ENCODE measurements around the gene SLC37A4.

DNA sequence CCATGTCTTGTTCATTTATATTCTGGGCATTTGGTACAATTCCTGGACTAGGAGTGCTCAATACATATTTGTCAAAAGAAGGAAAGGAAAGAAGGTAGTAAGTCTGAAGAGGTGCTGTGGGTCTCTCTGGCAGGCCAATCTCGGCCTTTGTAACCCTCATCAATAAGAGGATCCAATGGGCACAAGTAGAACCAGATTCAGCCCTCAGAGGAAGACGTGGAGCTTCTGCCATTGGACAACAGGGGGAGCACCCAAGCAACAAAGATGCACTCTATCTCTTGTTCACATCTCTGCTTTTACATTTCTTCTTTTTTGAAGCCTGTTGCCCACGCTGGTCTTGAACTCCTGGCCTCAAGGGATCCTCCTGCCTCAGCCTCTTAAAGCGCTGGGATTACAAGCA lies 34.7 kb upstream of the SLC37A4 start:
- TF ChIP-seq POLR2A (IDR thresholded peaks at IDR 0.05) (no peak), POLR2AphosphoS5 (IDR thresholded peaks at IDR 0.05) (no peak)
- TF ChIP-seq, protein P1, sequence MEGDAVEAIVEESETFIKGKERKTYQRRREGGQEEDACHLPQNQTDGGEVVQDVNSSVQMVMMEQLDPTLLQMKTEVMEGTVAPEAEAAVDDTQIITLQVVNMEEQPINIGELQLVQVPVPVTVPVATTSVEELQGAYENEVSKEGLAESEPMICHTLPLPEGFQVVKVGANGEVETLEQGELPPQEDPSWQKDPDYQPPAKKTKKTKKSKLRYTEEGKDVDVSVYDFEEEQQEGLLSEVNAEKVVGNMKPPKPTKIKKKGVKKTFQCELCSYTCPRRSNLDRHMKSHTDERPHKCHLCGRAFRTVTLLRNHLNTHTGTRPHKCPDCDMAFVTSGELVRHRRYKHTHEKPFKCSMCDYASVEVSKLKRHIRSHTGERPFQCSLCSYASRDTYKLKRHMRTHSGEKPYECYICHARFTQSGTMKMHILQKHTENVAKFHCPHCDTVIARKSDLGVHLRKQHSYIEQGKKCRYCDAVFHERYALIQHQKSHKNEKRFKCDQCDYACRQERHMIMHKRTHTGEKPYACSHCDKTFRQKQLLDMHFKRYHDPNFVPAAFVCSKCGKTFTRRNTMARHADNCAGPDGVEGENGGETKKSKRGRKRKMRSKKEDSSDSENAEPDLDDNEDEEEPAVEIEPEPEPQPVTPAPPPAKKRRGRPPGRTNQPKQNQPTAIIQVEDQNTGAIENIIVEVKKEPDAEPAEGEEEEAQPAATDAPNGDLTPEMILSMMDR (IDR thresholded peaks at IDR 0.05 in 8 of 11, conservative IDR thresholded peaks at IDR 0.05 in 3 of 11): peak in 6 of 11 experiments; percentile 6 to 61 (median 44)
